ENCODE measurements around the gene TRPV6.

The TRPV6 gene

DNA sequence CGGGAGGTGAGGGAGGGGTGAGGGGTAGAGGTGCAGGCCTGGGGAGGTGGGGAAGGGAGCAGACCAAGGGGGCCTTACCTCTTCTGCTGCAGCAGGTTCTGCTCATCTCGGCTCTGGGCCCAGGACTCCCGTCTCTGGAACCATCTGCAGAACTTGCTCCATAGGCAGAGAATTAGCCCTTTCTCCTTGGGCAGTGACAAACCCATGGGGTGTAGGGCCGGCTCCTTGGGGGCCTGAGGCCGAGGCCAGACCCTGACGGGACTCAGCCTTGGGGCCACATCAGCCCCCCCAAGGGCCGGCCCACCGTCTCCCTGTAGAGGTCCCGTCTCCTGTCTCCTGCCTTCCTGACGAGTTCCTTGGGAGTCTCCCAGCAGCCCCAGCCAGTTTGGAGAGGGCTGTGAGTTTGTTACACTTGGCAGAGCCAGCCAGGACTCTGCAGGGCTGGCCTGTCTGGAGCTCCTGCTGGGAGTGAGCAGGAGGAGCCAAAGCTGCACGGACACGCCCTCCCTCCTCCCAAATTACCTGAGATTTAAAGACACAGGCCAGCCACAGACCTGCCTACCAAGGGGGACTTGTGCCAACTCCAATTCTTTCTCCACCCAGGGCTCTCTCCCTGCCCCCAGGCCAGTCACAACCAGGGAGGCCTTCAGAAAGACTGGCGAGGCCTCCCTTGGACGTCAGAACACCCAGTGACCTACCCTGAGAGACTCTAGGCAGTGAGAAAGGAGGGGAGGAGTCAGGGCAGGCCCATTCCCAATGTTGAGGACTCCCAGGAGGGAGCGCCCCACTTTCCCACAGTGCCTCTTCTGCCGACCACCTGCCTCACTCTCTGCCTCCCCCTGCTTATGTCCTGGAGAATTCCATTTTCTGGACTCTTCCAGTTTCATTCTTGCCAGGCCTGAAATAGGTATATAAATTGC is at the start of gene TRPV6:
Gene TRPV6 (minus strand): TSS at position 435 of the 920 bp plus-strand sequence.
- no peak for DNase-seq

DNA sequence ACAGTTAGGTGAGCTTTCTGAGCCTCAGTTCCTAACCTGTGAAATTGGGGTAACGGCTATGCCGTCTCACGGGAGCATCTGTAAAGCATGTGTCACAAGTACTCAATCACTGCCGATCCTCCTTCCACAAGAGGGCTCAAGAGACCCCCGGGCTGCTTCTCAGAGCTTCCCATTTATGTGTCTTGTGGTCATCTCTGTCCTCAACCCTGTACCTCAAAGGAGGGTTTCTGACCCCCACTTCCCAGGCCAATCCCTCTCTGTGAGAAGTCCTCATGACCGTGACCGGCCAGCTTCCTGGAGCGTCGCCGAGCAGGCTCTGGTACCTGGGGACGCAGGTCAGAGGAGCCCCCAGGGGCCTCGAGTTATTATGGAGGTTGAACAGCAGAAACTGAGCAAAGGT is 48.5 kb upstream of the TRPV6 start:
- no peak for DNase-seq

DNA sequence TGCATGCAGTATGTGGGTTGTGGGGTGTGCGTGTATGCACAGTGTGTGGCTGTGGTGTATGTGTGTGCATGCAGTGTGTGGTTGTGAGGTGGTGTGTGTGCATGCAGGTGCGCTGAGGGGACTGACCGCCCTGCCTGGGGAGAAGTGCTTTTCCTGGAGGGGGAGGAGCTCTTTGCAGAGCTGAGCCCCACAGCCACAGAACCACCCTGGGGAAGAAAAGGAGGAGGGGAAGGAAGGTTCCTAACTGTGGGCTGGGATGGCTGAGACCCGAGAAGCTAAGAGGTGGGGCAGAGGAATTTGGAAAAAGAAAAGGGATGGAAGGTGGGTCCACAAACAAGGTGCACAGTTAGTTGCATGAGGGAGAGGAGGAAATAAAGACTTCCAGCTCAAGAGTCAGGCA is 48.1 kb upstream of the TRPV6 start, which contains the start of gene TRPV5:
Gene TRPV5 (minus strand): TSS at position 123 of the 400 bp plus-strand sequence. CDS start 287 bp downstream, outside the sequence.
- no peak for DNase-seq

DNA sequence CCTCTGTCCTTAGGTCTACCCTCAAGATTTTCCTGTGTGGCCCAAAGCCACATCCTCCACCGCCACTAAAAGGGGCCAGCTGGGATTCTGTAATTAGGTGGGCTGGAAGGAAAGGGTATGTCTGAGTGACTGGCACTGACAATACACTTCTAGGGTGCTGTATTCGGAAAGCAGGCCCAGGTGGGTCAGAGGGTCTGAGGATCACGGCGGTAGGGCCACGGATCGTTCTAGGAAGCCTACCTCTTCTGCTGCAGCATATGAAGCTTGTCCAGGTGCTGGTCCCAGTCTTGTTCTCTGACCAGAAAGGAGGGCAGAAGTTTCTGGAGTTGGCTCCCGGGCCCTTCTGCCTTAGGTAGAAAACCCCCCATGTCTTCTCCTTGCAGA is 47.5 kb upstream of the TRPV6 start:
- no peak for DNase-seq

DNA sequence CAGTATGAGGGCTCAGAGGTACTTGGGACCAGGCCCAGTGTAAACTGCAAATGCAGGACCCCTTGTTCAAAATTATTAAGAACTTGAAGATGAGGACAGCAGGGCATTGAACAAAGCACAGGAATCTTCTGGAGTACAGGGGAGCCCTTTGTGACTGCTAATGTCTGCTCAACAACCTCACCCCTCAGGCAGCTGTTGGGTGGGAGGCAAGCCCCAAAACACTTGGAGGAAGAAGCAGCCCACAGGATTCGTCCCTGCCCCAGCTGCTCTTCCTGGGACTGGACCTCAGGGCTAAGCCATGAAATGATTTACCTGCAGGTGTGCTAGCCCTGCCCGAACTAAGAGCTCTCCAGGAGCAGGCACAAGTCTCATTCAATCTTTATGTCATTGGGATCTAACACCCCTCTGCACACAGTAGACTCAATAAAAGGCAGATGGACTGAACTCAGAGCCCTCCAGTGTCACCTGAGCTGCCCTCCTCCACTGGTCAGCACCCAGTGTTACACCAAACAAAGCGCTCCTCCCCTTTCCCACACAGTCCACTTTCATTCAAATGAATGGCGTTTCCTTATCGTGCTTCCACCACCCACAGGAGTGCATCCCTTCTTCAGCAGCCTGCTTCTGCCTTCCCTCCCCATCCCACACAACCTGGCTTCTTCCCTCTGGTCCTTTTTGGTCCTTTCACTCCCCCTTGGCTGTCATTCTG is 47.0 kb upstream of the TRPV6 start:
- no peak for DNase-seq

DNA sequence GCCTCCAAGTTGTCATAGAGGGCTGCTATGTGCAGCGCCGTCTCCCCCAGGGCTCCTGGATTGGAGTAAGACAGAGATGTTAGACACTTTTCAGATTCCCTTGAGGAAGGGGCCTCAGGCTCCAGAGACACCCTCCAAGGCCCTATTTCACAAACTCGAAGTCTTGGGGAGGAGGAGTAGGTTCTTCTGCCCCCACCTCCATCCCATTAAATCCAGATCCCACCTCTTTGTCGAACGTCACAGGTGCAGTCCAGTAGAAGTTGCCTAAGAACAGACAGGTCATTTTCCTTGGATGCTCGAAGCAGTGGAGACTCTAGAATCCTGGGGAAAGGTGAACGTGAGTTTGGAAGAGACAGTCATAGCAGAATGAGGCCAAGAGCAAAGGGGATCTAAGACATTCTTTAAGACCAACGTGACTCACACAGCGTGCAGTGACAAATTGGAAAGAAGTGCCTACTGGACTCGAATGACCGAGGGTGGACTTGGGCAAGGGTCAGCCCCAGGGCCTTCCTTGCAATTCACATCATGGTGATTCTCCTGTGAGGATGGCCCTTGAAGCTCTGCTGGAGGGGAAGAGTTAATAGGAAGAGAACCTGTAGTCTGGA is 44.7 kb upstream of the TRPV6 start:
- no peak for DNase-seq

DNA sequence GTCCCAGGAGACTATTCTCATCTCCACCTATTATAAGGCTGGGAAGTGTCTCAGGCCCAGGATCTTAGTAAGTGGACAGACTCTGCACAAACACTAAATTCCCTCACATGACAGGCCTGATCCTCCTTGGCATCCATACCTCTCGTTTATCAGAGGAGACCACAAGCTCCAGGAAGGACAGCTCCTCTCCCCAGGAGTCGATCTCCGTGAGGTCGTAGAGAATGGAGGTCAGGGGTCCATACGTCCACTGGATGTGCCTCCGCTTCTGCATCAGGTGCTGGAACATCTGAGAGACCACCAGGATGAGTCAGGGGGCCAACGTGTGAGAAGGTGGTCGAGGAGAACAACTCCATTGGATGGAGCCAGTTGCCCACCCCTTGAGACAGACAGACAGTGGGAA is 42.4 kb upstream of the TRPV6 start:
- DNase-seq, result no peak

DNA sequence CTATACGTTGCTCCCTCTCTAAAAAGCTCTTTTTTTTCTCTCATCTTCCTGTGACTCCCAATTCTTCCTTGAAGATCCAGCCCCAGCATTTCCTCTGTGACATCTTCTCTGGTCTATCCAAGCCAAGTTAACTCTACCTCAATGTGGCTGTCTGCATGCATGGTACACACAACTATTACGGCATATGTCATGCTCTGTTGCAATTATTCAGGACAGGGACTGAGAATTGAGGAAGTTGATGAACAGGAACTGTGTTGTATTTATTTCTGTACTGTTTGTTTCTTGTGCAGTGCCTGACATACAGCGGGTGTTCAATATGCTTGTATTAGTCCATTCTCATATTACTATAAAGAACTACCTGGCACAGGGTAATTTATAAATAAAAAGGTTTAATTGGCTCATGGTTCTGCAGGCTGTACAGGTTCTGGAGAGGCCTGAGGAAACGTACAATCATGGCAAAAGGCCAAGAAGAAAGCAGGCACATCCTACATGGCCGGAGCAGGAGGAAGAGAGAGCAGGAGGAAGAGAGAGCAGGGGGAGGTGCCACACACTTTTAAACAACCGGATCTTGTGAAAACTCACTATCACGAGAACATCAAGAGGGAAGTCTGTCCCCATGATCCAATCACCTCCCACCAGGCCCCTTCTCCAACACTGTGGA is 41.7 kb upstream of the TRPV6 start:
- DNase-seq, result no peak

DNA sequence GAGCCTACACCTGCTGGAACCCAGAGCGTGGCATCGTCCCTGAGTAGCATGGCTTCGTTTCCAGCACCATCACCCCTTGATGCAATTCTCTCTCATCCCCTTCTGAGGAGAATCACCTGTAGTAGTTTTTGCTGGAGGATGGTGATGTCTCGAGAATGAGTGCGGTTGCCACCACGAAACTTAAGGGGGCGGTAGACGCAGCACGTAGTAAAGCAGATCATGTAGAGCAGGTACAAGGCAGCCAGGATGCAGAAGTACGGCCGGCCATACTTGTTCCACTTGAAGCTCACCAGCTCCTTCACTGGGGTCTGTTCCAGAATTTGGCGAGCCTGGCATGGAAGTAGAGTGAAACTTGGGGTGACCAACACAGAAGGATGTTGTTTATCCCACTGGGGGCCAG is 39.9 kb upstream of the TRPV6 start:
- DNase-seq, result no peak

DNA sequence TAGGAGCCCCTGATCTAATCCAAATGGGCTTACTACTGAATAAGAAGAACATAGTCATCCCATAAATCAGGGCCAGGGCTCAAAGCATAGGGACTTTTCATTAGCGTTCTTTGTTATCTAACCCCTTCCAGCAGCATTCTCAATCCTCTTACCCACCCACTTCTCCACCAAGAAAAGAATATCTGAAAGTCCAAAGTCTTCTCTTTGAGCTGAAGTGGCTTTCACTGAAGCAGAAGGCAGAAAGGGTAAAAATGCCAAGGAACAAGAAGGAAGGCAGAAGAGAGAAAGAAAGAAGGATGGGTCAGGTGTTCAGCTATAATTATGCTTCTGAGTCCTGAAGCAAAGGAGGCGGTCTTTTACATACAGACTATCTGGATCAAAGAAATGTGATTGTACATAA is 37.8 kb upstream of the TRPV6 start:
- no peak for DNase-seq

DNA sequence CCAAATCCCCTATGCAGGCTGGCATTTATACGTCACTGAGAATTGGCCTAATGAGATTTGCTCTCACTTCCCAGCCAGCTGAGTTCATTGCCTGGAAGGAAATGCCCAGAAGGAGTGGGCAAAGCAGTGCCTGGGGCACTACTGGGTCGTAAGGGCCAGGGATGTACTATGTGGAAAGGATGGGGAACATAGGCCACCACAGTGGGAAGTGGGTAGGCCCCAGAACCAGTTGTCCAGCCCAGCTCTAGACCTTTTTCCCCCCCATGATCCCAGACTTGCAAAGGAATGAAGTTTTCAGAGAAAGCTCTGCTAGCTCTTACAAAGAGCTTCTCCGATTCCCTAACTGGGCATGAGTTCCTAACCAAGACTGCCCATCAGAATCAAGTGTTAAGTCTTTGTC is 34.1 kb upstream of the TRPV6 start:
- no peak for DNase-seq

DNA sequence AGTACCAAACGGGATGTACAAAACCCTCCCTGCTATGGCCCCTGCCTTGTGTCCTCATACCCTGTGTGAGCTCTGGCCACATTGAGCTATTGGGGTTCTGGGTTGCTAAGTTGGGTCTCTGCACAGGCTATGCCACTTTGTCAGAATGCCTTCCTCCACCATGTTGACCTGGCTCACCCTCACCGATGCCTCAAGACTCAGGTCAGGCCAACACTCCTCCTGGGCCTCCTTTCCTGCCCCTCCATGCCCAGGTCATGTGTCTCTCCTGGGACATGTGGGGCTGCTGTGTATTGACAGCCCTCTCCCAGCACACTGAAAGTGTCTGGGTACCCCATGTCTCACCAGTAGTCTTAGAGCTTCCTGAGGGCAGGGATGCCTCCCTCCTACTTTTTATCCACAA is 33.4 kb upstream of the TRPV6 start:
- no peak for DNase-seq

DNA sequence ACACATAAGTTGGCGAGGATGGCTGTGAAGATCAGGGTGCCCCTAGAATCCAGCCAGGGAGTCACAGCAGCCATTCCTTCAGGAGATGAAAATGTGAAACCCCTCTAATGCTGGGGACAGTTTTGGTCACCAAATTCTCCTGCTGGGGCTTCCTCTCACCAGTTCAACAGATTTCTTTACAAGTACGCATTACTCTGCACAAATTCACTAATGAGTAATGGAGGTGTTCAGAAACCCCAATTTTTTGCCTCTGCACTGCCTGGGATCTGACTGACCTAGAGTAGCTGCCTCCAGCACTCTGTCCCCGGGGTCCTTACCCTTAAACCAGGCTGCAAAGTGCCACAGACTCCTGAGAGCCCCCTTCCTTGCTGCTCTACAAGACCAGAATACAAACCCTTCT is 31.9 kb upstream of the TRPV6 start:
- DNase-seq, result no peak

DNA sequence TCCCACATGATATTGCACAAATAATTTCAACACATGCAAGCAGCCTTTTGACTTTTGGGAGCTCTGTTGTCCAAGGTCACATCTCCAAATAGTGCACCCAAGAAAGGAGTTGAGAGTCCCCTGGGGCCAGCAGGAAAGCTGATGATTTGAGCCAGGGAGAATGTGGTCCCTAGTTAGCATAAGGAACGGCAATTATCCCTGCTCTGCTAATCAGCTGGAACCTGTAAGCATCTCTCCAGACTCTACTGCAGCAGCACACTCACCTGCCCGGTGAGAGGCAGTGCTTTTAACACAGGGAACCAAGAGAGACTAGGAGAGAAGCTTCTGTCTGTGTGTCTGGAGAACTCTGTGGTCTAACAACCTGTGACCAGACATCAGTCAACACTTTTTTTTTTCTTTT is 31.0 kb upstream of the TRPV6 start:
- DNase-seq, result no peak

DNA sequence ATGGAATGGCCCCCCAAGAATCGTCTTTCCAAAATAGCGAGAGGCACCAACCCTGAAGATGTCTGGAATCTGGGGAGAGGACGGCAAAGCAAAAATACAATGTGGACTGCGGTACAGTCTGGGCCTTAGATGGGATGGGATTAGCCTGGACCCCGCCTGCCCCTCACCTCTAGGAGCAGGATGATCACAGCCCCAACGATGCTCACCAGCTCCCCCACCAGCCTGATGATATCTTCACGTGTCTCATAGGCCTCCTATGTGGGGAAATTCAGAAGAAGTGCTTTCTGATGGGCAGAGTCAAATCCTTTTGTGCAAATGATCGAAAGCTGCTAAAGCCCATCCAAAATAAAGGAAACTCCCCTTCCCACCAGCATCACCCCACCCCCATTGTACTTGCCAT is 29.8 kb upstream of the TRPV6 start:
- DNase-seq, result no peak

DNA sequence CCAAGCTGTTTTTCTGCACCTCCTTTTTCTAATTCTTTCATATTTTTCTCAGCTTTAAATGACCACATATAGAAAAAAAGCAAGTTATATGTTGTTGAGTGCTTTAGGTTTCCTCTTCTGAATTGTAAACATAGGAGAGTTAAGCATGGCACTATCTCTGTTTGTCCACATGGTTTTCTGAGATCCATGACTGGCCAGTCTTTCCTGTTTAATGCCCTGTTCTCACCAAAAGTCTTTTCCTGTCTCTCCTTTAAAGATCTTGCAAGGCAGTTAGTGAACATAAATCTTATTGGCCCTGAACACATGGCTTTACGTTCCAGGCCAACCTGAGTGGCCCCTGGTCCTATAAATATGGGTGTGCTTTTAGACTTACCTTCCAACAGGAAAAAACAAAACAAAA is 28.6 kb upstream of the TRPV6 start:
- no peak for DNase-seq

DNA sequence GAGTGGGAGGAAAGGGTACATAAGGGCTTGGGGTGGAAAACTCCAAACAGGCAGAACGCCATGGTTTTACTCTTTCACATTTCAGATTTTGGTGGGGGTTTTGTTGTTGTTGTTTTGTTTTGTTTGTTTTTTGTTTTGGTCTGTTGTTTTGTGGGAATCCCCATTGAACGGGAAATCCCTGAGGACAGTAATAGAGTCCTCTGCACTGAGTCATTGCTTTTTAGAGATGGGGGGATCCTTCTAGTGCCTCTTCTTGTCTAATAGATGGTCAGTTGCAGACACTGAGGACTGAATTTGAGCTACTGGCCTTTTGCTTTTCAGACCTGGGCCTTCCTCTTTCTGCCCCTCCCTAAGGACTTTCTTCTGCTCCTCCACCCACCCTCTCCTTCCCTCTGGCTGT is 28.0 kb upstream of the TRPV6 start:
- DNase-seq, result no peak

DNA sequence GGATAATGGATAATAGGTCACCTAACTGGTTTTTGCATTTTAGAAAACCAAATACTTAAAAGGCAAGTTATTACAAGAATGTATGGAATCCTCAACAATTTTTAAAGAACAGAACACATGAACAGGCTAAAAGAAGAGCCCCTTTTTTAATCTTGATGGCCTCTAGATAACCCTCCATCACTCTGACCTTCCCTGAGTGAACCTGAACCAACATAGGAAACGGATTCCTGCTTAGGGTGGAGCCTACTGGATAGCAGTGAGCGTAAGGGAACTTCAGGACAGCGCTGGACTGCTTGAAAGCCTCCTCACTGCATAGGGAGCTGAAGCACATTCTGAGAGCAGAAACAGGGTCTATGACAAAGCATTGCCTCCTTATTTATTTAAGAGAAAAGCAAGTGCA is 27.5 kb upstream of the TRPV6 start:
- DNase-seq, result no peak

DNA sequence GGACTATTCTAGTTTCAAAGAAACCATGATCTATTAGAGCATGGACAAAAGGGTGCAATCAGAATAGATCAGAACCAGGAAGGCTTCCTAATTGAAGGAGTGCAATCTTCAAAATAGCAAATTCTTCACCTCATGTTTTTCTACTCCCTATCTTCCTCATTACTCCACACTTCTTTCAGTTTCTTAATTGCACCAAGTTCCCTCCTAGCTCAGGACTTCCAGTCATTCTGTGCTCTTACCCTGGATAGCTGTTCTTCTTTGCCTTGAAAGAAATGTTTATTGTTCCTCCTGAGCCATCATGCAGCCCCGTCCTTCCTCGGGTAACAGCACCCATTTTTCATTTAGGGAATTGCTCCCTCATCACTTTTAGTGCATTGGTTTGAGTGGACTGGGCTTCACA is 24.9 kb upstream of the TRPV6 start:
- DNase-seq, result no peak

DNA sequence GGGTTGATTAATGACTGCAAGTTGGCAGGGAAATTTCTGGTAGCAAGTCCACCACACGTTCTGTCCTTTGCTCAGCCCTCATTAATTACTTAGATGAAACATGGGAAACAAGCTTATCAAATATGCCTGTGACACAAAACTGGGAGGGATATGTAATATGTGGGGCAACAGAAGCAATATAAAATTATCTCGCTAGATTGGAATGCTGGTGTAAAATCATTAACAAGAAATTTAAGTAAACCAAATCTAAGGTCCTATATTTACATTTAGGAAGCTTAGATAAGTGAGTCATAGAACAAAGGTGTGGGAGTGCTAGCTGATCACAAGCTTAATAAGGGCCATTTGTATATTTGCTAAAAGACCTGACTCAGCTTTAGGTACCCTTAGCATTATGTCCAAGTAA is 24.5 kb upstream of the TRPV6 start:
- no peak for DNase-seq

DNA sequence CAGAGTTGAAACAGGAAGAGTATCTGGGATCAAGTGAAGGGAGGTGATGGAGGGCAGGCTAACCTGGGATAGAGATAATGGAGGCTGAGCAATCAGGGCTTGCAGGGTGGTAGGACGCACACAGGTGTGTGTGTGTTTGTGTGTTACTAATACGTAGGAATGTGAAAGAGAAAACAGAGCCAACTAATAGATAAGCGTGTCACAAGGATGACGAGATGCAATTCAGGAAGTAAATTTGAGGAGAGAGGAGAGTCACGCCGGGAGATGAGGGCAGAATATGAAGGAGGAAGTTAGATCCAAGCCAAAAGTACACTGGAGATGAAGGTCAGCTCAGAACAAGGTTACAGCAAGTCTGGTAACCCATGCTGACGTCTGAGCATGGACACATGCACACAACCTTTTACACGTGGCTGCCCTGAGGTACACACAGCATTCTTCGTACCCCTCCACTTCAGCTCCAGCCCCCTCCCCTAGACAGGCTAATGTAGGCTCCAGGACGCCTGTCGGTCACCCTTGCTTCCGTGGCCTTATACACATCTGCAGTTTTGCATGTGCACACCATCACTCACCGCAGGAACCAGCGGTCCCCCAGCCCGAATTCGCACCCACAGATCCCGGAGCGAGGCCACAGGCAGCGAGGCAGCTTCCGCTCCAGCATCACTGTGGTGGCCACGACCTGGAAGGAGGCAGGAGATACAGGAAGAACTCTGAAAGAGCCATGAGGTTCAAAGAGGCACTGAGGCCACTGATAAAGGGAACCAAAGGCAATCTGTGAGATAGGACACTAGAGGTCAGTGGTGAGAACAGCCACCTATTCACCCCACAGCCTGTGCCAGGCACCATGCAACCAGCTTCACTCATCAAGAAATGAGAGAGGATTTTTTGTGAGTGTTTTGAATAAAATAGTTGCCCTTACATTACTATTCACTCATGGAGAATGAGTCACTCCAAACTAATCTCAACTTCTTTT is 23.7 kb upstream of the TRPV6 start:
- DNase-seq, result no peak

DNA sequence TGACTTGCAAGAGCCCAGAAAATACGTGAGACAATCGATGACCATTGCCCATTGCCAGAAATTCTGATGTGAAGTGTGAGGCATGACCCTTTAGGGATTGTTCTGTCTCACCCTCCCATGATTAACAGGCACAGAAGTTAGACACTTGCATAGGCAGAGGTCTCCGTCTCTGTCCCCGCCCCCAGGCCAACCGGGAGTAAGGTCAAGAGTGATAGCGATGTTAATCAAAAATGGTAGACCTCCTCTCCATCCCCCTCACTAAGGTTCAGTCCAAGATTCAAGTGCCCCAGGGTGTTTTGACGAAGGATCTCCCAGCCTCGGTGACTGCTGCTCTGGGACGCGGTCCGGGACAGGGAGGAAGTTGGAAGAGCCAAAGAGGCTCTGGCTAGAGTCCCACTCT is 22.7 kb upstream of the TRPV6 start:
- no peak for DNase-seq

Measured in stimulated activated naive CD4-positive, alpha-beta T cell treated with Interleukin-2 at 50 U/mL for 16 hours (primary cell).